Muscle layer of duodenum (tissue), 2 donors: ENCODE data around the gene ZNF423.

Source experiments
- H3K27ac ChIP-seq: one replicate; pipeline ENCODE4 v1.7.0; 2013; ENCODE audit warnings: mild to moderate bottlenecking, low read length
- H3K27me3 ChIP-seq: one replicate; pipeline ENCODE4 v1.7.0; 2013; ENCODE audit warnings: low read depth, mild to moderate bottlenecking, control low read depth, low read length
- H3K36me3 ChIP-seq, 2 donors: one replicate each; pipeline ENCODE4 v1.7.0; 2013; ENCODE audit warnings: low read length in 2 of 2, control low read depth in 1 of 2, mild to moderate bottlenecking in 1 of 2; ENCODE audit not compliant: insufficient read depth in 2 of 2, control insufficient read depth in 1 of 2
- H3K4me1 ChIP-seq, 2 donors: one replicate each; pipeline ENCODE4 v1.7.0; 2013; ENCODE audit warnings: low read length in 2 of 2, mild to moderate bottlenecking in 2 of 2, control low read depth in 1 of 2, moderate library complexity in 1 of 2; ENCODE audit not compliant: insufficient read depth in 2 of 2, control insufficient read depth in 1 of 2
- H3K4me3 ChIP-seq, 2 donors: one replicate each; pipeline ENCODE4 v1.7.0; 2013; ENCODE audit warnings: low read length in 2 of 2, low read depth in 1 of 2, mild to moderate bottlenecking in 1 of 2
- H3K9me3 ChIP-seq, 2 donors: one replicate each; pipeline ENCODE4 v1.7.0; 2013; ENCODE audit warnings: low read length in 2 of 2, control low read depth in 1 of 2, mild to moderate bottlenecking in 1 of 2; ENCODE audit not compliant: control insufficient read depth in 1 of 2
- donor health status: healthy.

The ZNF423 gene

GRCh38 chr16:49733313-49734009 lies 122.5 kb downstream of the ZNF423 start:
- H3K4me3 ChIP-seq: no peak overlapping the region

GRCh38 chr16:49731911-49732310 lies 124.0 kb downstream of the ZNF423 start:
- peaks cover 6 to 8% of the 10 kb centered on the region in 2 donors for H3K9me3 ChIP-seq
- no peak overlapping the region for H3K4me3 ChIP-seq
- no peak overlapping the region for H3K27ac ChIP-seq
- no peaks in the 10 kb centered on the region for H3K27me3 ChIP-seq
- H3K4me1 ChIP-seq: no peaks in the 10 kb centered on the region
- H3K36me3 ChIP-seq: peaks cover 0 to 9% of the 10 kb centered on the region in 2 donors

More at GRCh38 chr16:49733313-49734009, 122.5 kb downstream of the ZNF423 start:
- H3K9me3 ChIP-seq: peaks cover 6 to 8% of the 10 kb centered on the region in 2 donors
- peaks cover 0 to 9% of the 10 kb centered on the region in 2 donors for H3K36me3 ChIP-seq
- H3K27ac ChIP-seq: no peak overlapping the region
- no peaks in the 10 kb centered on the region for H3K27me3 ChIP-seq
- H3K4me1 ChIP-seq: no peaks in the 10 kb centered on the region

- Histone ChIP-seq H3K36me3 (peaks cover 0 to 9% of the 10 kb centered on the region in 2 donors), H3K4me3 (no peak overlapping the region), H3K4me1 (no peaks in the 10 kb centered on the region), H3K27me3 (no peaks in the 10 kb centered on the region), H3K27ac (no peak overlapping the region), H3K9me3 (peaks cover 6 to 8% of the 10 kb centered on the region in 2 donors)
Measured at GRCh38 chr16:49730772-49731171, 125.1 kb downstream of the ZNF423 start.

GRCh38 chr16:49727611-49728010 lies 128.3 kb downstream of the ZNF423 start:
- Histone ChIP-seq H3K4me3 (no peak overlapping the region), H3K36me3 (peaks cover 0 to 9% of the 10 kb centered on the region in 2 donors), H3K9me3 (peaks cover 6 to 8% of the 10 kb centered on the region in 2 donors), H3K27me3 (no peaks in the 10 kb centered on the region), H3K4me1 (no peaks in the 10 kb centered on the region), H3K27ac (no peak overlapping the region)

- Histone ChIP-seq H3K4me1 (no peaks in the 10 kb centered on the region), H3K27me3 (no peaks in the 10 kb centered on the region), H3K4me3 (no peak overlapping the region), H3K9me3 (peaks cover 6 to 8% of the 10 kb centered on the region in 2 donors), H3K27ac (no peak overlapping the region), H3K36me3 (peaks cover 0 to 9% of the 10 kb centered on the region in 2 donors)
Measured at GRCh38 chr16:49726155-49726554, 129.8 kb downstream of the ZNF423 start.

GRCh38 chr16:49725651-49726050 lies 130.3 kb downstream of the ZNF423 start:
- no peaks in the 10 kb centered on the region for H3K27me3 ChIP-seq
- no peaks in the 10 kb centered on the region for H3K4me1 ChIP-seq
- peaks cover 6 to 8% of the 10 kb centered on the region in 2 donors for H3K9me3 ChIP-seq
- peaks cover 0 to 7% of the 10 kb centered on the region in 2 donors for H3K36me3 ChIP-seq
- no peak overlapping the region for H3K4me3 ChIP-seq
- no peak overlapping the region for H3K27ac ChIP-seq

- Histone ChIP-seq H3K9me3 (peaks cover 1 to 3% of the 10 kb centered on the region in 2 donors), H3K36me3 (no peaks in the 10 kb centered on the region), H3K4me3 (no peak overlapping the region), H3K27ac (no peak overlapping the region), H3K4me1 (no peaks in the 10 kb centered on the region), H3K27me3 (no peaks in the 10 kb centered on the region)
Measured at GRCh38 chr16:49724774-49725173, 131.1 kb downstream of the ZNF423 start.

- Histone ChIP-seq H3K4me3 (no peak overlapping the region), H3K27me3 (no peaks in the 10 kb centered on the region), H3K36me3 (no peaks in the 10 kb centered on the region), H3K27ac (no peak overlapping the region), H3K9me3 (no peaks in the 10 kb centered on the region), H3K4me1 (no peaks in the 10 kb centered on the region)
Measured at GRCh38 chr16:49723310-49723709, 132.6 kb downstream of the ZNF423 start.

- no peak overlapping the region for H3K4me3 ChIP-seq
- no peak overlapping the region for H3K27ac ChIP-seq
- H3K27me3 ChIP-seq: no peaks in the 10 kb centered on the region
- H3K36me3 ChIP-seq: no peaks in the 10 kb centered on the region
- H3K9me3 ChIP-seq: no peaks in the 10 kb centered on the region
- no peaks in the 10 kb centered on the region for H3K4me1 ChIP-seq
Measured at GRCh38 chr16:49720225-49720624, 135.7 kb downstream of the ZNF423 start.

GRCh38 chr16:49717689-49718088 lies 138.2 kb downstream of the ZNF423 start:
- Histone ChIP-seq H3K4me1 (no peaks in the 10 kb centered on the region), H3K4me3 (no peak overlapping the region), H3K27me3 (no peaks in the 10 kb centered on the region), H3K9me3 (no peaks in the 10 kb centered on the region), H3K36me3 (no peaks in the 10 kb centered on the region), H3K27ac (no peak overlapping the region)

GRCh38 chr16:49716339-49716934 lies 139.5 kb downstream of the ZNF423 start:
- Histone ChIP-seq H3K9me3 (no peaks in the 10 kb centered on the region), H3K4me3 (no peak overlapping the region)

More at GRCh38 chr16:49716339-49716934, 139.5 kb downstream of the ZNF423 start:
- Histone ChIP-seq H3K4me1 (no peaks in the 10 kb centered on the region), H3K27me3 (no peaks in the 10 kb centered on the region), H3K27ac (no peak overlapping the region), H3K36me3 (no peaks in the 10 kb centered on the region)
